ENCODE results near the gene GALM.
A peak's percentile ranks its signal among the peaks of the same experiment; 100 is the strongest.
"Not testable (repeated sequence)": the region's sequence is repeated elsewhere in the genome, so short reads cannot be mapped to it uniquely, and the experiment has no call there.

GALM gene

GRCh38 chr2:38750011-38750890 lies 84.3 kb downstream of the GALM start:
- Histone ChIP-seq H3K36me3 (peaks cover 47 to 52% (median 51%) of the 10 kb centered on the region in 11 experiments), H3K27me3 (no peaks in the 10 kb centered on the region), H3K4me1 (peaks cover 37 to 64% (median 50%) of the 10 kb centered on the region in 10 experiments), H3K9me3 (replicated peaks in 1 of 11) (peaks cover 0 to 5% (median 0%) of the 10 kb centered on the region in 11 experiments; a peak in 3 of 22 replicates), H3K4me2 (peak overlapping the region; percentile 75 to 92 (median 86)), H4K20me1 (peaks cover 53 to 58% (median 54%) of the 10 kb centered on the region in 11 experiments), H3K27ac (peak overlapping the region; percentile 95 to 99 (median 98)), H3K4me3 (peak overlapping the region; percentile 74 to 99 (median 95)), H3K9ac (peak overlapping the region; percentile 96 to 100 (median 99))
- no peak for TF ChIP-seq Cebpa-rat (IDR thresholded peaks at IDR 0.05)

GRCh38 chr2:38750891-38751595 lies 85.1 kb downstream of the GALM start, which contains the start of gene SRSF7:
Gene SRSF7, minus strand, starts transcription at chr2:38751361. Its CDS starts 105 bp downstream, at chr2:38751256.
- no peaks in the 10 kb centered on the region for H3K27me3 ChIP-seq
- peaks cover 37 to 56% (median 47%) of the 10 kb centered on the region in 10 experiments for H3K4me1 ChIP-seq

GRCh38 chr2:38751596-38752410 lies 85.9 kb downstream of the GALM start:
- no peak for TF ChIP-seq Cebpa-rat (IDR thresholded peaks at IDR 0.05)
- H3K27ac ChIP-seq, result peak overlapping the region; percentile 95 to 99 (median 98)
- peak overlapping the region; percentile 74 to 99 (median 95) for H3K4me3 ChIP-seq
- peak overlapping the region; percentile 64 to 100 (median 99) for H3K9ac ChIP-seq
- H3K4me1 ChIP-seq, result peaks cover 31 to 49% (median 44%) of the 10 kb centered on the region in 10 experiments
- H3K27me3 ChIP-seq, result no peaks in the 10 kb centered on the region
- H4K20me1 ChIP-seq, result peaks cover 37 to 42% (median 39%) of the 10 kb centered on the region in 11 experiments; a peak in 21 of 22 replicates
- H3K4me2 ChIP-seq, result peak overlapping the region; percentile 64 to 87 (median 71)
- peaks cover 31 to 37% (median 35%) of the 10 kb centered on the region in 11 experiments for H3K36me3 ChIP-seq
- peaks cover 0 to 9% (median 3%) of the 10 kb centered on the region in 11 experiments; a peak in 8 of 22 replicates for H3K9me3 ChIP-seq (replicated peaks in 1 of 11)

More at GRCh38 chr2:38750891-38751595, 85.1 kb downstream of the GALM start, which contains the start of gene SRSF7:
- TF ChIP-seq Cebpa-rat (IDR thresholded peaks at IDR 0.05), result no peak
- Histone ChIP-seq H4K20me1 (peaks cover 45 to 50% (median 46%) of the 10 kb centered on the region in 11 experiments), H3K4me3 (peak within 1 kb of the TSS; percentile 74 to 99 (median 95)), H3K9me3 (replicated peaks in 1 of 11) (peaks cover 0 to 6% (median under 1%) of the 10 kb centered on the region in 11 experiments; a peak in 7 of 22 replicates), H3K36me3 (peaks cover 39 to 44% (median 43%) of the 10 kb centered on the region in 11 experiments), H3K9ac (peak within 1 kb of the TSS; percentile 96 to 100 (median 99)), H3K4me2 (peak within 1 kb of the TSS; percentile 75 to 92 (median 86)), H3K27ac (peak within 1 kb of the TSS; percentile 95 to 99 (median 98))

- Histone ChIP-seq H3K27me3 (no peaks in the 10 kb centered on the region), H3K4me3 (peak overlapping the region in 1 of 10 experiments; percentile 40; a peak in 2 of 20 replicates), H3K9me3 (replicated peaks in 1 of 11) (peaks cover 0 to 9% (median 3%) of the 10 kb centered on the region in 11 experiments; a peak in 8 of 22 replicates), H4K20me1 (peaks cover 15 to 20% (median 16%) of the 10 kb centered on the region in 11 experiments; a peak in 21 of 22 replicates), H3K4me1 (peaks cover 8 to 27% (median 21%) of the 10 kb centered on the region in 10 experiments), H3K4me2 (peak overlapping the region in 9 of 11 experiments; percentile 47 to 82 (median 63); a peak in 14 of 22 replicates), H3K27ac (peak overlapping the region in 3 of 11 experiments; percentile 1 to 54 (median 52); a peak in 3 of 22 replicates), H3K36me3 (peaks cover 9 to 14% (median 13%) of the 10 kb centered on the region in 11 experiments), H3K9ac (peak overlapping the region in 5 of 11 experiments; percentile 22 to 69 (median 43); a peak in 6 of 22 replicates)
- no peak for TF ChIP-seq Cebpa-rat (IDR thresholded peaks at IDR 0.05)
Measured at GRCh38 chr2:38754049-38754448, 88.1 kb downstream of the GALM start.

GRCh38 chr2:38754506-38754905 lies 88.6 kb downstream of the GALM start:
- peak overlapping the region; percentile 14 to 69 (median 52); a peak in 15 of 22 replicates for H3K9ac ChIP-seq
- no peak for TF ChIP-seq Cebpa-rat (IDR thresholded peaks at IDR 0.05)
- H3K4me1 ChIP-seq, result peaks cover 7 to 22% (median 17%) of the 10 kb centered on the region in 10 experiments
- H3K4me2 ChIP-seq, result peak overlapping the region; percentile 42 to 82 (median 61); a peak in 18 of 22 replicates
- H3K9me3 ChIP-seq (replicated peaks in 1 of 11), result peaks cover 0 to 9% (median 3%) of the 10 kb centered on the region in 11 experiments; a peak in 8 of 22 replicates
- H3K27ac ChIP-seq, result peak overlapping the region in 9 of 11 experiments; percentile 1 to 64 (median 50); a peak in 9 of 22 replicates
- H4K20me1 ChIP-seq, result peaks cover 10 to 15% (median 12%) of the 10 kb centered on the region in 11 experiments; a peak in 21 of 22 replicates
- no peaks in the 10 kb centered on the region for H3K27me3 ChIP-seq
- H3K4me3 ChIP-seq, result peak overlapping the region in 7 of 10 experiments; percentile 6 to 49 (median 38); a peak in 10 of 20 replicates
- H3K36me3 ChIP-seq, result peaks cover 4 to 10% (median 8%) of the 10 kb centered on the region in 11 experiments

- H3K4me2 ChIP-seq; H4K20me1 ChIP-seq; H3K9me3 ChIP-seq (replicated peaks in 1 of 11); H3K27me3 ChIP-seq; H3K27ac ChIP-seq; H3K4me3 ChIP-seq; H3K36me3 ChIP-seq; H3K9ac ChIP-seq: not testable (repeated sequence)
- H3K4me1 ChIP-seq, result peaks cover 7 to 19% (median 13%) of the 10 kb centered on the region in 10 experiments
Measured at GRCh38 chr2:38755891-38756290, 90.0 kb downstream of the GALM start.

GRCh38 chr2:38763228-38763627 lies 97.3 kb downstream of the GALM start:
- no peak overlapping the region for H3K4me3 ChIP-seq
- H3K36me3 ChIP-seq, result no peaks in the 10 kb centered on the region
- H4K20me1 ChIP-seq, result no peaks in the 10 kb centered on the region
- H3K4me1 ChIP-seq, result no peaks in the 10 kb centered on the region
- no peak overlapping the region for H3K9ac ChIP-seq
- no peak for TF ChIP-seq Cebpa-rat (IDR thresholded peaks at IDR 0.05)
- no peaks in the 10 kb centered on the region for H3K9me3 ChIP-seq (replicated peaks in 1 of 11)
- no peak overlapping the region for H3K4me2 ChIP-seq
- no peak overlapping the region for H3K27ac ChIP-seq
- no peaks in the 10 kb centered on the region for H3K27me3 ChIP-seq

GRCh38 chr2:38763728-38764127 lies 97.8 kb downstream of the GALM start:
- Histone ChIP-seq H3K27me3 (no peaks in the 10 kb centered on the region), H3K4me2 (no peak overlapping the region), H3K36me3 (no peaks in the 10 kb centered on the region), H3K27ac (no peak overlapping the region), H3K4me3 (no peak overlapping the region), H3K9ac (no peak overlapping the region), H4K20me1 (no peaks in the 10 kb centered on the region), H3K4me1 (no peaks in the 10 kb centered on the region), H3K9me3 (replicated peaks in 1 of 11) (no peaks in the 10 kb centered on the region)
- no peak for TF ChIP-seq Cebpa-rat (IDR thresholded peaks at IDR 0.05)
